Central memory CD4-positive, alpha-beta T cell (primary cell): ENCODE measurements around the gene EXOSC10.
"Not testable (repeated sequence)": the region's sequence is repeated elsewhere in the genome, so short reads cannot be mapped to it uniquely, and the experiment has no call there.

Experiments
- DNase-seq: peaks from one replicate; pipeline ENCODE4 v3.0.0; 2022

Gene EXOSC10

GRCh38 chr1:11107599-11107998 lies 7.9 kb upstream of the EXOSC10 start:
- no peak for DNase-seq

DNA sequence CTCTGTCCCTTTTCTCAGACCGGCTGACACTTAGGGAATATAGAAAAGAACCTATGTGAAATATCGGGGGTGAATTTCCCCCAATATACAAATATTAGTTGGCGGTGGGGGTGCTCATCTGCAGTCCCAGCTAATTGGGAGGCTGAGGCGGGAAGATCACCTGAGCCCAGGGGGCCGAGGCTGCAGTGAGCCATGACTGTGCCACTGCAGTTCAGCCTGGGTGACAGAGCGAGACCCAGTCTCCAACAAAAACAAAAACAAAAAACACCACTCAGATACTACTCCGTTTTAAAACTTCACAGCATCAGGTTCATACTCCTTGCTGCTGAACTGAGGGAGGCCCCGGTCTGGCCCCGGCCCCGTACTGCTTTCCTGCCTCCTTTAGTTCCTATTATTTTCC lies 5.9 kb upstream of the EXOSC10 start:
- no peak for DNase-seq

- no peak for DNase-seq
Measured at GRCh38 chr1:11101347-11101746, 1.7 kb upstream of the EXOSC10 start.

GRCh38 chr1:11100806-11101205 lies 1.1 kb upstream of the EXOSC10 start:
- not testable (repeated sequence) for DNase-seq

GRCh38 chr1:11100149-11100493 lies 452 bp upstream of the EXOSC10 start:
- DNase-seq: no peak

GRCh38 chr1:11098931-11099309 lies 749 bp downstream of the EXOSC10 start:
- no peak for DNase-seq

GRCh38 chr1:11083784-11084183 lies 15.9 kb downstream of the EXOSC10 start:
- not testable (repeated sequence) for DNase-seq

- no peak for DNase-seq
Measured at GRCh38 chr1:11080931-11081330, 18.7 kb downstream of the EXOSC10 start.

- no peak for DNase-seq
Measured at GRCh38 chr1:11078631-11079030, 21.0 kb downstream of the EXOSC10 start.

GRCh38 chr1:11073398-11073797 lies 26.3 kb downstream of the EXOSC10 start:
- DNase-seq: not testable (repeated sequence)

- no peak for DNase-seq
Measured at GRCh38 chr1:11072216-11072917, 27.3 kb downstream of the EXOSC10 start.

DNA sequence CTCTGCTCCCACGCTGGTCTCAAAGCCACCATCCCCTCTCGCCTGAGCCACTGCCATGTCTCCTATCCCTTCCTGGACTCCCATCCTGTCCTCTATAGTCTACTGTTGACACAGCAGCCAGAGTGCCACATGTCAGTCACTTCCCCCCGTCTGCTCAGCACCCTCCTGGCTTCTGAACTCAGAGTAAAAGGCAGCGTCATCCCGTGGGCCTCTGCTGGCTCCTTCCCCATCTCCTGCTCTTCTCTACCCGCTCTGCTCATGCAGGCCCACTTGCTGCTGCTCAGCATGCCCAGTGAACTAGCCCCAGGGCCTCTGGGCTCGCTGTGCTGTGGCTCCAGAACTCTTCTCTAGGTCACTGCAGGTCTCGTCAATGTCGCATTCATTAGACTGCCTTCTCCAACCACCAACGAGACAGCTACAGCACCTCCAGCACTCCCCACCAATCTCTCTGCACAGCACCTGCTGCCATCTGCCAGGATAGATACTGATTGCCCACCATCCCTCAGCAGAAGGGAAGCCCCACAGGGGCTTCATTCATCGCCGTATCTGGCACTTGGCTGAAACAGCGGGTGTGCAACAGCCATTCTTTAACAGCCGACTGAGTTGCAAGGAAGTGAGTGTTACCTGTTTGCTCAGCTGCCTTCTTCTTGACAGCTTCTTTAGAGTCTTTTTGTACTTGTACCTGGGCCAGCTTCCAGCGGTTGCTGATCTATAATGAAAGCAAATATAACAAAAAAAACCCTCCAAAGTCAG lies 28.0 kb downstream of the EXOSC10 start:
- no peak for DNase-seq

- no peak for DNase-seq
Measured at GRCh38 chr1:11070876-11071275, 28.8 kb downstream of the EXOSC10 start.

DNA sequence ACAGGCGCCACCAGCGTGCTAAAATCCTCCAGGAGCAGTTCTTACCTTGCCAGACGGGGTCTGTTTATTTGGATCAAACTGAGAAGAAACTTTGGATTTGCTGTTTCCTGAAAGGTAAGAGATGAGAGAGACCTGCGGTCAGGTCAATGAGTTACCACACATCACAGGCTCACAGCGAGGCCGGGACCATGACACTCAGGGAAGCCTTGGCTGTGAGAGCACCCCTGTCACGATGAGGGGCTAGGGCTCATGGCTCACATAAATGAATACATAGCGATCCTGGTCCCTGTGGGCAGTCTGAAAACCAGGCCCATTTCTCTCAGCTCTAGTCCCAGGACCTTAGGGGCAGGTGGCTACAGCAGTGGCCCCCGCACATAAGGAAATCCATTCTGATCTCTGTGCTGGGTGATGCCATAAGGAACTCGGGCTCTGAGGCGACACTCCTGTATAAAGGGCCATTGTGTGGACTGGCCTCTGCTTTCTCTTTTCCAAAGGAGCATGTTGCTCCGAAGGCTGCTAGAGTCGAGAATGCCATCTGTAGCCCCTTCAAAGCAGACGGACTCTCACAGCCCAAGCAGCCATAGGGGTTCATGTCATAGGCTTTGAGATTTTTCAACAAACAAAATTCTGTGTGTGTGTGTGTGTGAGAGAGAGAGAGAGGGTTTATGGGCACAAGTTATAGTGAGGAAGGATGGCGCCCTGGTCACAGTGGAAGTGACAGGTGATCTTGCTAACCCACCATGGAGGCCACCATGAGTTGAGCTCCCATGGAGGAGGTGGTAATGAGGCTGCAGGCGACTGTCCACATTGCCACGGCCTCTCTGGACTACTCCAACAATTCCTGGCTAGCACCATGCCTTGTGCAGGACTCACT lies 30.8 kb downstream of the EXOSC10 start:
- DNase-seq: no peak

GRCh38 chr1:11067716-11068599 lies 31.7 kb downstream of the EXOSC10 start:
- no peak for DNase-seq

DNA sequence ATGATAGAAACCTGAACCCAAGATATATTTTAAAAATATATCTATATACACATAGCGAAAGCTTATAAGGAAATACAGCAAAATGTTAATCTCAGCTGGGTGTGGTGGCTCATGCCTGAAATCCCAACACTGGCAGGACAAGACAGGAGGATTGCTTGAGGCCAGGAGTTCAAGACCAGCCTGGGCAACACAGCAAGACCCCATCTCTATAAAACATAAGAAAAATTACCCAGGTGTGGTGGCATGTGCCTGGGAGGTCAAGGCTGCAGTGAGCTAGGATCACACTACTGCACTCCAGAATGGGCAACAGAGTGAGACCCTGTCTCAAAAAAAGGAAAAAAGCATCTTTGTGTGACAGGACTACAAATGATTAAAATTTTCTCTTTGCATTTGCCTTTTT lies 33.9 kb downstream of the EXOSC10 start:
- DNase-seq: no peak

- no peak for DNase-seq
Measured at GRCh38 chr1:11064942-11065341, 34.7 kb downstream of the EXOSC10 start.

GRCh38 chr1:11063937-11064537 lies 35.6 kb downstream of the EXOSC10 start:
- DNase-seq: not testable (repeated sequence)

- no peak for DNase-seq
Measured at GRCh38 chr1:11062965-11063401, 36.7 kb downstream of the EXOSC10 start.

DNA sequence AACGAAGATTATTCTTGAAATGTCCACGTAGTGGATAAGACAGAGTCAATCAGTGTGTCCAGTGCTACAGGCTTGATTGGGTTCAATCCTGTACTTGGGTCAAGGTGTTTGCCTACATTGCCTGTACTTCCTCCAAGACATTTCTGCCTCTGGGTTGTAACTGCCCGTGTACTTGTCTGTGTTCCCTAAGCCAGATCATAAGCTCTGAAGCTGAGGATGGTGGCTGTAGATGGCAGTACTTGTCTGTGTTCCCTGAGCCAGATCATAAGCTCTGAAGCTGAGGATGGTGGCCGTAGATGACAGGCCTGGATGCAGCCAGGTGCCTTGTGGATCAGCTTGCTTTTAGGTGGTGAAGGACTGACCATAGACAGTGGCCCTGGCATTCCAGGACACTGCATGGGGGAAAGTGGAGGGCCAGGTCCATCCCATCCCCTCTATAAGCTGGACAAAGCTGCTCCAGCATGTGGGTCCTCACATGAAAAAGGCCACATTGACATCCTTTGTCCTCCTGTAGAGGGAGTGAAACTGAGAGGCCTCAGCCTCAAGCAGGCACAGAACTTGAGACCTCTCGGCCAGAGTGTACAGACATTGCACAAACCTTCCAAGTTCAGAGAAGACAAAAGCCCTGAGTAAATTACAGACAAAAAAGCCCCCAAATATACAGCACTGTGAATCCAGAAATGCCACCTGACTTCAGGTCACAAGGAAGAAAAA lies 37.9 kb downstream of the EXOSC10 start:
- DNase-seq: no peak
